HG03045 (cell line): ENCODE data around the gene GPR78.

Source experiments
- ATAC-seq: cut with Tn5 transposase; IDR thresholded peaks from one replicate; pipeline ENCODE4 v1.9.1; 2021; ENCODE audit warnings: mild to moderate bottlenecking, moderate library complexity; ENCODE audit not compliant: unreplicated experiment

The GPR78 gene

DNA sequence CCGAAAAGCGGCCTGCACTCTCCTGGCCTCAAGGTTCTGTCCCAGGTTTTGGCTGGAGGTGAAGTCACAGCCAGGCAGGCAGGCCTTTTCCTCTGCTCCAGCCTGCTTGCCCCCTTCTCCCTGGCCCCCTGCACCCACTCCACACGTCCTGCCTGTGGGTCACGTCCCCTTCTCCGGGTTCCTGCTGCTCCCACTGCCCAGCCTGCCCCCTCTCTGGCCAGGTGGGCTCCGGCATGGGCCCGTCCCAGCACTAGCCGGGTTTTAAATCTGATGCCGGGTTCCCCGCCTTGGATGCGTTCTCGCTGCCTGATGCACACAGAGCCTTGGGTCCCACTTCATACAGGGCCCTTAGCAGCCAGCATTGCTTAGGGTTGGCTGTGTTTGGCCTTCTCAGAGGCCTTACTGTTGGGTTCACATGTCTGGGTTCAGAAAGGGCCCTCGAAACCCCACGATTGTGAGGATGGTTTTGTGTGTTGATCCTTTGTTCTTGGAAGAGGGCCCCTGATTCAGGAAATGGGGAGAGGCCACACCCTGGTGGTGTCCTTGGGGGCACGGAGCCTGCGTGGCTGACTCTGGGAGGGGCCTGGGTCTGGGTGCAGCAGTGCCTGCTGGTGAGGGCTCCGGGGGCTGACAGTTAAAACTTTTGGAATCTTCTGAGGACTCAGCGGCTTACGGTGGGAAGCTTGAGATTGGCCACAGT, 18.3 kb downstream of the GPR78 start:
- ATAC-seq, result no peak

GRCh38 chr4:8599091-8599460, 18.9 kb downstream of the GPR78 start:
- no peak for ATAC-seq

- ATAC-seq, result no peak
These were observed 19.5 kb downstream of the GPR78 start for GRCh38 chr4:8599657-8600056.

GRCh38 chr4:8600266-8600665, 20.1 kb downstream of the GPR78 start:
- ATAC-seq, result no peak

DNA sequence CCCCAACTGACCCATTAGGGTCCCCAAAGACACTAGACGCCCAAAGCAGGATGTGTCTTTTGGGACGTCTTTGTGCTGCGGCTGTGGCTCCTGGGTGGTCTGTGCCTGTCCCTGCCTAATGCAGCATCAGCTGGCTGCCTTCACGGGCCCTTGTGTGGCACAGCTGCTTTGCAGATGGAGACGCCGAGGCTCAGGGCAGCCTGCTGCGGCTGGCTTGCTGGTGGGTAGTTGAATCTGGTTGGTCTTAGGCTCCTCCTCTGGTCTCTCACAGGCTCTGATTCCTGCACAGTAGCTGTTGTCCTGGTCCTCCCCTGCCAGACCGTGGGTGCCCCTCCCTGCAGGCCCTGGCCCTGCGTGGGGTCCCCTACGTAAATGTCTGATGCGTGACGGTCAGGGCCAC, 20.5 kb downstream of the GPR78 start:
- no peak for ATAC-seq

DNA sequence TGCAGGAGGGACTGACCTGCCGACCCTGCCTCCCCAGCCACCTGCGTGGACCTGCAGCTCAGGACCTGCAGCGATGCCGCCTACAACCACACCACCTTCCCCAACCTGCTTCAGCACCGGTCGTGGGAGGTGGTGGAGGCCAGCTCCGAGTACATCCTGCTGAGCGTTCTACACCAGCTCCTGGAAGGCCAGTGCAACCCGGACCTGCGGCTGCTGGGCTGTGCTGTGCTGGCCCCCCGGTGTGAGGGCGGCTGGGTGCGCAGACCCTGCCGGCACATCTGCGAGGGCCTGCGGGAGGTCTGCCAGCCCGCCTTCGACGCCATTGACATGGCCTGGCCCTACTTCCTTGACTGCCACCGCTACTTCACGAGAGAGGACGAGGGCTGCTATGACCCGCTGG, 20.9 kb downstream of the GPR78 start:
- ATAC-seq, result no peak

- no peak for ATAC-seq
These were observed 21.4 kb downstream of the GPR78 start for GRCh38 chr4:8601556-8601955.

DNA sequence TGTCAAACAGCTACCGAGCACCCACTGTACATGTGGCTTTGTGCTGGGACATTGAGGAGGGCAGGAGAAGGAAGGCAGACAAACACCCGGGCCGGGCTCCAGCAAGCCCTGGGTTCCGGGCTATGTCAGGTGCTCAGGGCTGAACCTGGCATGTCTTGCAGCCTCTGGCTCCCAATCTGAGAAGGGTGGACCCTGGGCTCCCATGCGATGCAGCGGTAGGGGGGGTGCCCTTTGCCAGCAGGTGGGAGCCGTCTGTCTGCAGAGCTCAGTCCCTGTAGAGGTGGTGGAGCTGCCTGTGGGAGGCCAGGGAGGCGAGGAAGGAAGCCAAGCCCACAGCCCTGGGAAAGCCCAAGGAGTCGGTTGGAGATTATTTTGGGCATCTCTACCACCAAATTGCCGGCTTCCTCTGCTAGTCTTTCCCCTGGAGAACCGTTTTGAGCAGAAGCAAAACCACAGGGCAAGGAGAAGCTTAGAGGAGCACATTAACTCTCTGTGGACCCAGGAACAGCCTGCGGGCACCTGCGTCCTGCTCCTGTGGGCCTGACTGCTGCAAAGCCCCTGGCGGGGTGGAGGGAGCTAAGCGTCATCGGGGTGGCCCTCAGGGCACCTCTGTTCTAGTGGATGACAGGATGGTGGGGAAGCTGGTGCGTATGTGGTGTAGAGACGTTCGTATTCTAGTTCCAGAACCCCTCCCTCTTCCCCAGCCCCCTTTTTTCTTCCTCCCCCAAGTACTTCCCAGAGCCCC, 22.7 kb downstream of the GPR78 start:
- ATAC-seq, result no peak

DNA sequence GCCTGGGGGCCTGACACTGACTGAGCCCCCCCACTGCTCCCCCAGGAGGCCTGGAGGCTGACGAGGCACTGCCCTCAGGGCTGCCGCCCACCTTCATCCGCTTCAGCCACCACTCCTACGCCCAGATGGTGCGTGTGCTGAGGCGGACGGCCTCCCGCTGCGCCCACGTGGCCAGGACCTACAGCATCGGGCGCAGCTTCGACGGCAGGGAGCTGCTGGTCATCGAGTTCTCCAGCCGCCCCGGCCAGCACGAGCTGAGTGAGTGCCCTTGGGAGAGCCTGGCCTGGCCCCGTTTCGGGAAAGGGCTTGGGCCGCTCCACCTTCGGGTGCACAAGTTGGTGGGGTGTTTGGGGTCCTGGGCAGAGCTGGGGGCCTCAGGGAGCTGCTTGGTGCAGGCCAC, 23.7 kb downstream of the GPR78 start:
- no peak for ATAC-seq

GRCh38 chr4:8605289-8605688, 25.1 kb downstream of the GPR78 start:
- no peak for ATAC-seq

GRCh38 chr4:8606476-8606875, 26.3 kb downstream of the GPR78 start:
- no peak for ATAC-seq

DNA sequence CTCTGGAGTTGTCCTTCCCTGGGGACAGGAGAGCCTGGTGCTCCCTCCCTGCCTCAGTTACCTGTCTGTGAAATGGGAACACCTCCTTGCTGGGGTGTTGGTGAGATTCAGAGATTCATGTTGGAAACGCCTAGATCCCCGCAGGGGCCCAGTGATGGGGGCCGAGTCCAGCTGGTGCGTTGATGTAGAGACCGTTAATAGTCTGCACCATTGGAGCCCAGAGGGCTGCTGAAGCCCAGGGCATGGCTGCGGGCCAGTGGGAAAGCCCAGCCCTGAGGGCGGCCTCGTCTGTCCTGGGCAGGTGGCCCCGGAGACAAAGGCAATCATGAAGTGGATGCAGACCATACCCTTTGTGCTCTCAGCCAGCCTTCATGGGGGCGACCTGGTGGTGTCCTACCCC, 26.8 kb downstream of the GPR78 start:
- no peak for ATAC-seq

GRCh38 chr4:8607603-8608481, 27.6 kb downstream of the GPR78 start:
- ATAC-seq, result no peak

- no peak for ATAC-seq
These were observed 28.7 kb downstream of the GPR78 start for GRCh38 chr4:8608714-8609391.

DNA sequence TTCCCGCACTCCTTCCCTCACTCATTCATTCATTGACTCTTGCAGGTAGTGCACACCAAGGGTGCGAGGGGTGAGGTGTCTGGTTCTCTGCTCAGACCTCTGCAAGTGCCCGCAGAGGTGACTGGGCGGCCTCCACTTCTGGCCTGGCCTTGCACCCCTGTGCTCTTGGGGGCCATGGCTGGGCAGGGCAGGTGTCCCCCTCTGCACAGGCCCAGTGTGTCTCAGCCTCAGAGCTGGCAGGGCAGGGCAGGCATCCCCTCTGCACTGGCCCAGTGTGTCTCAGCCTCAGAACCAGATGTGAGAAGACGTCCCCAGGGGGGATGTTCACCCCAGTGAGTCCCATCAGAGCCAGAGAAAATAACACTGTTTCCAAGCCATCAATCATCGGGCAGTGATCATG, 29.2 kb downstream of the GPR78 start:
- ATAC-seq, result no peak

DNA sequence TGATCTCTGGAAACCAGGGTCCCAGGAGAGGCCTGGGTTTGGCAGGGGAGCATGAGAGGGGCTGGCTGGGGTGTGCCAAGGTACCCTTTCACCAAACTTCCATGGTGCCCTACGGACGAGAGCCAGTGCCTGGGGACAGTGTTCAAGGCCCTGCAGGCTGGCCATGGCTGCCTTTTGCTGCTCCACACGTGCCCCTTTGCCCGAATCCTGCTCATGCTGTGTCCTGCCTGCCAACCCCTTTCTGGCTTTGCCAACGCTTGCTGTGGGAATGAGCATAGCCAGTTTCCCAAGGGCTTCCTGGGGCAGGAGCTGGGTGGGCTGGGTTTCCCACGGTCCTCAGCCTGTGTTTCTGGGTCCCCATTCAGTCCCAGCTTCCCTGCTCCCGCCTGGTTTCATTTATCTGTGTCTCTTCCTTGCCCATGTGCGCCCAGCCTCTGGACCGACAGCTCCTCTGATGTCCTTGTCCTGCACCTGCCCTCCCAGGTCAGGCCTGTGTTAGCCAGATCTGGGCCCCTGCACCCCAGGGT, 29.7 kb downstream of the GPR78 start:
- ATAC-seq, result no peak

GRCh38 chr4:8610858-8611616, 30.8 kb downstream of the GPR78 start:
- no peak for ATAC-seq

GRCh38 chr4:8612646-8613045, 32.5 kb downstream of the GPR78 start:
- ATAC-seq, result no peak

DNA sequence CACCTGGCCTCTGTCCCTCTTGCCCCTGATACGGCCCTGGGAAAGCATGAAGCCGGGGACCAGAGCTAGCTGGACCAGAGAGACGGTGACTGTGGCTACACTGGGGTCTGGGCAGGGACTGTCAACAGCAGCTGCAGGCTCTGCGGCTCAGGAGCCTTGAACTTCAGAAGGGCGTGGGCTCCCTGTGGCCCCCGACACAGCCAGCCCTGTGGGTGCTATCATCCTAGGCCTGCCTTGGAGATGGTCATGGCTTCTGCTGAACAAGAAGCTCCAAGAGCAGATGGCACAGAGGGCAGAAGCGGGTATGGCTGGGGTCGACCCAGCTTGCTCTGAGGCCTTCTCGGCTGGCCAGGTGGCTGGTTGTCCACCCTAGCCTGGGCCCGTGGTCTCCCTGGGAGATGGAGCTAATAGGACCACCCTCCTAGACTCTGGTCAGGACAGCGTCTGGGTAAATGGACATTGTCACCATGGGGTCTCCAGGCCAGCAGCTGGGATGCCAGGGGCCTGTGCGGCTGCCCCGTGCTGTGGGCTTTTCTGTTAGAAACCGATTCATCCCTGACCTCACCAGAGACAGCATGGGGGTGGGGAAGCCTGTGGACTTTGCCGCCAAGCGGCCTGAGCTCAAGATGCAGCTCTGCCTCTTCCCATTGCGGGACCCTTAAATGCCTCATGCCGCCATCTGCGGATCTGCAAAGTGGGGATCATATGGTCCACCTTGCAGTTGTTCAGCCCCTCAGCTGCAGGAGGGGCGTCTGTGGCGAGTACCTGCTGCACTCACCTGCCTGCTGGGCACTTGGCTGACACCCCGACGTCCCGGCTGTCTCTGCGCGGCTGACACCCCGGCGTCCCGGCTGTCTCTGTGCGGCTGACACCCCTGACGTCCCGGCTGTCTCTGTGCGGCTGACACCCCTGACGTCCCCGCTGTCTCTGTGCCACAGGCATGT, 33.5 kb downstream of the GPR78 start:
- ATAC-seq, result no peak
